GM18520 (cell line): Measurements from ENCODE around the gene PRKCA.

Source experiments
- ATAC-seq: cut with Tn5 transposase; IDR thresholded peaks from one replicate; pipeline ENCODE4 v1.9.1; 2021; ENCODE audit not compliant: unreplicated experiment

PRKCA gene

DNA sequence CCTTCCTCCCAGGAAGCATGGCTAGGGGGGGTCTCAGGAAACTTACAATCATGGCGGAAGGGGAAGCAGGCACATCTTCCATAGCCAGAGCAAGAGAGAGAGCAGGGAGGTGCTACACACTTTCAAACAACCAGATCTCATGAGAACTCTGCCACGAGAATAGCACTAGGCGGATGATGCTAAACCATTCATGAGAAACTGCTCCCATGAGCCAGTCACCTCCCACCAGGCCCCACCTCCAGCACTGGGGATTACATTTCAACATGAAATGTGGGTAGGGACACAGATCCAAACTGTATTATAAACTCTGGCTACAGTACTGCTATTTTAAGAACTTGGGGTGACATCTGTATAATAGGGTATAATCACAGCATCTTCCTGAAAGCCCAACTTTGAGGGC is 449.4 kb downstream of the PRKCA start:
- ATAC-seq, result no peak

DNA sequence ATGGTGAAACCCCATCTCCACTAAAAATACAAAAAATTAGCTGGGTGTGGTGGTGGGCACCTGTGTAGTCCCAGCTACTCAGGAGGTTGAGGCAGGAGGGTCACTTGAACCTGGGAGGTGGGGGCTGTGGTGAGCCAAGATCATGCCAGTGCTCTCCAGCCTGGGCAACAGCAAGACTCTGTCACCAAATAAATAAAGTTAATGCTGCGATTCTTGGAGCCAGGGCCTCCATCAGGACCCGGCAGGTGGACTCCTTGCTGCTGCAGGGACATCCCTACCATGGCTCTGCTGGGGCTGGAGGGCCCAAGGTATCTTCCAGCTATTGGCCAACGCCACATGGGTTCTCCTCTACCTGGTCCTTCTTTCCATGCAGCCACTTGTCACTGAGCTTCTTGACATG is 450.0 kb downstream of the PRKCA start:
- no peak for ATAC-seq

DNA sequence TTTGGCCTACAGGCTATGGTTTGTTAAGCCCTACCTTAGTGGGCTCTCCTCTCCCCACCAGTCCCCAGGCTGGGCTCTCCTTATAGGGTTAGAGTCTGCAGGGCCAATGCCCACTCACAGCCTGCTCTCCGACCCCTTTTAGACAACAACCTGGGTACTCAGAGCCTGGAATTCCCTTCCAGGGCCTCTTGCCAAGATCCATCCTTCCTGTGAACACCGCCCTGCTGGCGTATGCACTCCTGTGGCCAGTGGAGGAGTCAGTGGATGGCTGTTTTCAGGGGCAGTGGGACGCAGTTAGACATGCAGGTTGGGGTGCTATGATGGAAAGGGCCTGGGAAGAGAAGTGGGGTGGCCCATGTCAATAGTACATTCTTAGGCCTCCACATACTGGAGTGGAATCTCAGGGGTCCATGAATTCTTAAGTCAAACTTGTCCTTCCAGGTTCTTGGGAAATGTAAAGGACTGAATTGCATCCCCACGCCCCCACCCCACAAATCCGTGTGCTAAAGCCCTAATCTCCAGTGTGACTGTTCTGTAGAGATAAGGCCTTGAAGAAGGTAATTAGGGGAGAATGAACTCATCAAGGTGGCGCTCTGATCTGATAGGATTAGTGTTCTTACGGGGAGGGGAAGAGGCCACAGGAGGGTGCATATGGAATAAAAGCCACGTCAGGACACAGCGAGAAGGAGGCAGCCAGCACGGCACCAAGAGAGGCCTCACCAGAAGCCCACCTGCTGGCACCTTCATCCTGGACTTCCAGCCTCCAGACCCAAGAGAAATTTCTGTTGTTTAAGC is 450.9 kb downstream of the PRKCA start:
- no peak for ATAC-seq

DNA sequence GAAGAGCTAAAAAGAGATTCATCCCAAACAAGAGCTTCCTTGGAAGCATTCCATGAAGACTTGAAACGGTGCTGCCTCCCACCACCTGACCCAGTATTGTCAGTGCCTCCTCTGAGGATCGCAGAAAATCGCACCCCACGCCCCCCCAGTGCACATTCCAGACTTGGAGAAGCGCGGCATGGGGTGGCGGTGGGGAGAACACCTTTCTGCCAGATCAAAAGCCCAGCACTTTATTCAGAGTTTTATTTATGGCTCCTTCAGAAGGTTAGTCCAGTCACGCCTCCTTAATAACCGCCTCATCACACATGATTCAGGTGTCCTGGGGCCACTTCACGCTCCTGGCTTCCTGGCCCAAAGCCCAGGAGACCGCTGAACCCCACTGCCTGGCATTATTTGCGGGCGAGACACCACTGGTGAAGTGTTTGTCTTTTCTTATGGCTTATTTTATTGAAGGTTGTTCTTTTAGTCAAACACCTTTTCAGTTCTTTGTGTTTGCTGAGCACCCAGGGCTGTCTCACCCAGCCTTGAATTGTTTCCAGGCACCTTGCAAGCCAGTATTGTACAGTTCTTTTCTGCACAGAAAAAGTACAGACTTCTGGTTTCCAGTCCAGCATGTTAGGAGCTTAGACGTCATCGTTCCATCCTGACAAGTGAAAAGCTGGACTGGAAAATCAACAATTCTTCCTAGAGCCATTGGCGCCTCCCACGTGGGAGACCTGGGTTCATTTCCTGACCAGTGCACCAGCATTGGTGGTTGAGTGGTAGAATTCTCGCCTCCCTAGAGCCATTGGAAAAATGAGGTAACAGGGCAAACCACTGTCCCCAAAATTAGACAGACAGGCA is 452.9 kb downstream of the PRKCA start:
- no peak for ATAC-seq

DNA sequence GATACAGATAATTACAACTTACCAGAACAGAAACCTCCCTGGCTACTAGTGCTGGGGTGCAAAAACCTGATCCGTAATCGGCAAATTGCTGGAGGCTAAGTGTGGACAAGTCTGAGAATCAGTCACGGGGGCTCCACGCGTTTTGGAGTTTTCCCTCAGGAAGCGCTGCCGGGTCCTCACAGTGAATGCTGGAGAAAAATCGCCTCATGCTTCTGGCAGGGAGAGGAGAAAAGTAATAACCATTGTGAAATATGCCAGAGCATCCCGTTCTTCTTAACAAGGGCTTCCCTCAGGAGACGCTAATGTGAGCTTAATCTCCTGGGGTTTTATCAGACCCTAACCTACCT is 453.5 kb downstream of the PRKCA start:
- ATAC-seq, result no peak

DNA sequence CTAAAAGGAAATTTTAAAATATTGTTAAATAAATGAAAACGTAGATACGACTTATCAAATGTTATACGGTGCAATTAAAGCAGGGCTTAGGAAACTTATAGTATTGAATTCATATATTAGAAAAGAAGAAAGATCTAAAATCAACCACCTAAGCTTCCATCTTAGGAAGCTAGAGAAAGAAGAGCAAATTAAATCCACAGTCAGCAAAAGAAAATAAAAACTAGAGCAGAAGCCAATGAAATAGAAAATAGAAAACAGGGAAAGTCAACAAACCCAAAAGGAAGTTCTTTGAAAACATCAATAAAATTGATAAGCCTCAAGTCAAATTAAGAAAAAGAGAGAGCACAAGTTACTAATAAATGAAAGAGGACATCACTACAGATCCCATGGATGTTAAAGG is 457.9 kb downstream of the PRKCA start:
- no peak for ATAC-seq

DNA sequence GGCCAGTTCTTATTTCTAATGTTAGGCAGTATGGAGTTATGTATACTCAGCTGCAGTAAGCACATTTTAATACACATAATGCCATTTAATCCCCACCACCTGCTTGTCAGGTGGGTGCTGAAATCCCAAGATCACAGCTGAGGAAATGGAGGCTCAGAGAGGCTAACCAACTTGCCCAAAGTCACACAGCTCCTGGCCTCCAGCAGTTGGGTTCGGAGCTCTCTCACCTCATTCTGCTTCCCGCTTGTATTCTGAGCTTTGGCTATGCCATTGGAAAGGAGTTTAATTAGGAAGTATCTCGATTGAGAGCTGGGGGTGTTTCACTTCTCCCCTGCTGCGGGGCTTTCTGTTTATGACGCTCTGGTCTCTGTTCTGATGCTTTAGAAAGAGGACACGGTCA is 459.9 kb downstream of the PRKCA start:
- ATAC-seq, result no peak

DNA sequence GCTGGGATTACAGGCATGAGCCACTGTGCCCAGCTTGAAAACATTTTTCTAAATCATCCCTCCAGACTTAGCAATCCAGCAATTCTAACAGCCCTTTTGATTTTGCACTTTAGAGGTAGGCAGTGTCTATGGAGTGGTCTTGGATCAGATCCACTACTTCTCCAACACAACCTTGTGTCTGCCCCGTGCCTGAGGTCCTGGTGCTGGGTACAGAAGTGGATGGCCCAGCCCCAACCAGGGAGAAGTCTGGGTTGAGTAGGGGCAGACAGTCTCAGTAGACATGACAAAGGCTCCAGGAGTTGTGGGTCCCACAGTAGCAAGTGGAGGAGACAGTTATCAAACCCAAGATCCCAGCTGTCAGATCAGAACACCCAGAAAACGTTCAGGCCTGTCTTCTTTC is 460.6 kb downstream of the PRKCA start:
- ATAC-seq, result no peak

DNA sequence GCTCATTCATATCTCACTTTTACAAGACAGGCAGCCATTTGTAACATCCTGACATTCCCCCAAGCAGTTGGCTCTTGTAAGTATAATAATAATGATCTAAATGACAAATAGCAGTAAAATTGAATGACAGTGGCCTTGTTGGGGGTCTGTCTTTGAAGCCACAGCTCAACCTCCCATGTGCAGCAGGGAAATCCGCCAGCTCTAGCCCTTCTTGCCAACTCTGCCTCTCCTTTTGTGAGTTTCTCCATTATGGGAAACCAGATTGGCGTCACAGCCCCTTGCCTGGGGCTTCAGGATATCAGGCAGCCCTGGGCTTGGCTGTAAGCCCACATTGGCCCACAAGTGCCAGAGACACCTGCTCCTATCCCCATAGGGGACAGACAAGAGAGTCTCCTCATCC is 462.1 kb downstream of the PRKCA start:
- ATAC-seq, result no peak

DNA sequence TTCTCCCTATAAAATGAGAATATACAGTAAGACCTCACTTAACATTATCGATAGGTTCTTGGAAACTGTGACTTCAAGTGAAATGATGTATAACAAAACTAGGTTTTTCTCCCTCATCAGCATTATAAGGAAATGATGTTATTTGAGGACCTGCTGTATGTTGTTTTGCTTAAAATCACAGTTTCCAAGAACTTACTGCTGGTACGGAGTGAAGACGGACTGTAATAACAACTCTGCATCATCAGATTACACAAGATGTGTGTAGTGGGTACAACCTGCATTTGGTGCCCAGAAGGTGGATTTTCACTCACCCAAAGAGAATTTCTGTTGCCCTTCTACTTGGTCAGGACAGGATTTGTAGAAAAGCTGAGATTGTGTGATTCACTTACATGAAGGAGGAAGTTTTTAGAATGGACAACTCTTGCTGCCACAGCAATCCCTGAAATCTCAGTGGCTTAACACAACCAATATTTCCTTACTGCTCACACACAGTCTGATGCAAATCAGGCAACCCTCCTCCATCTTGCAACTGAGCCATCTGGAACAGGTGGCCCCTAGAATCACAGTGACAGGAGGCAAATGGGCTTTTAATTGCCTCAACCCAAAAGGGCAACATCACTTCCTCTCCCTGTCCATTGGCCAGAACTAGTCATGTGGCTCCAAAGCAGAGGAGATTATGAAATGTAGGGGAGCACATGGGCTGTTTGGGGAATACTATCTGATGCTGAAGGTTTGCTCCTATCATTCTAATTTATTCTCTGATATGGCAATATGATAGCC is 464.9 kb downstream of the PRKCA start:
- ATAC-seq, result no peak

DNA sequence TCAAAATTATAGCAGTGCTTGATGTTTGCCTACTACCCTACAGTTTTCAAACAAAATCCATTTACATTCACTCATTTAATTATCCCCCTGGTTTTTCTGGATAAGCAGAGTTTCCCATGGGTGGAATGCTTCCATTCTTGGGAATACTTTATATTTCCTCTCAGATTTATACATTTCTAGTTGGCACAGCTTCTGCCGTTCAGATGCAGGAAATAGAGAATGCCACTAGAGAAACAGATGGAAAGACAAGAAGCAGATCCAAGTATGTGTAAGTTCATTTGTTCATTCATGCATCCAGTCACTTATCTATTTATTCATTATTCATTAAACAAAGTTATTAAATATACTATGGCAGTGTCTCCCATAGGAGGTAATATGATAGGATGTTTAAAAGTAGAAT is 467.5 kb downstream of the PRKCA start:
- no peak for ATAC-seq

DNA sequence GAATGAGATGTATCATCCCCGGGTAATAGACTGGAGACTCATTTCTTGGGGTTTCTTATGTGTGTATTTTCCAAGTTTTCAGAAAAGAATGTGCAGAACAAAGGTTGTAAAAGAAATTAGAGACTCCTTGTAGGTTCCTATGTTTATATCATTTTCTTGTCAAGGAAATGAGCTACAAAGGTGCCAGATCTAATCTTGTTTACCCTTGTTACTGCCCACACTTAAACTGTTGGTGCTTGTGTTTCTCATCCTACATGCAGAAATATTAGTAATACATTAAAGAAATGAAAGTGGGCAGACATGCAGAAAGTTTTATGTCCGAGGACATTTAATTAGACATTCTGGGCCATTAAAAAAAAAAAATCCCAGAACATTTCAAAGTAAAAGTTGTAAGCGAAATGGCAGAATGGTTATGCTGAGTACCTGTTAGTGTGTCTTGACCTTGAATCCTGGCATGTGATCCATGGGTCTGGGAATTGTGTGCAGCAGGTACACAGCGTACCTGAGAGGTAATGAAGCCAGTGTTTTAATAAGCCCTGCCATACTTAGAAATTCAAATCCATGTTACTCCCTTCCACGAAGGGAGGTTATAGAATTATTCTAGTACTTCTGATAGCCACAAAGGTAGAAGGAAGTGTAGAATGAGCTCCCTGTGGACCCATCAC is 469.9 kb downstream of the PRKCA start:
- no peak for ATAC-seq

DNA sequence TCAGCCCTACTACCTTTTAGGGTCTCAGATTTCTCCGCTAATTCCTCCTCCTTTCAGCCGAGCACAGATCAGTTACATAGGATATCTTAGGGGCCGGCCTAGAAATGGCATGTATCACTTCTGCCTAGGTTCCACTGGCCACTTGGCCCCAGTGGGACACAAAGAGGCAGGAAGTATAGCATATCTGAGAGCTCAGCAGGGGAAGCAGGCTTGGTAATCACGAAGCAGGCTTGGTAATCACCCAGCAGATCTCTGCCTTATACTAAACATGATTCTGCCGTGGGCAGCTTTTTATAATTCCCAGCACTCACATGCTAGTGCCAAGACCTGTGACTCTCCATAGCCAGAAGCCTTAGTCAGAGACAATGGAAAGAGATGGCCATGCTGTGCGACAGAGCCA is 472.9 kb downstream of the PRKCA start:
- no peak for ATAC-seq

DNA sequence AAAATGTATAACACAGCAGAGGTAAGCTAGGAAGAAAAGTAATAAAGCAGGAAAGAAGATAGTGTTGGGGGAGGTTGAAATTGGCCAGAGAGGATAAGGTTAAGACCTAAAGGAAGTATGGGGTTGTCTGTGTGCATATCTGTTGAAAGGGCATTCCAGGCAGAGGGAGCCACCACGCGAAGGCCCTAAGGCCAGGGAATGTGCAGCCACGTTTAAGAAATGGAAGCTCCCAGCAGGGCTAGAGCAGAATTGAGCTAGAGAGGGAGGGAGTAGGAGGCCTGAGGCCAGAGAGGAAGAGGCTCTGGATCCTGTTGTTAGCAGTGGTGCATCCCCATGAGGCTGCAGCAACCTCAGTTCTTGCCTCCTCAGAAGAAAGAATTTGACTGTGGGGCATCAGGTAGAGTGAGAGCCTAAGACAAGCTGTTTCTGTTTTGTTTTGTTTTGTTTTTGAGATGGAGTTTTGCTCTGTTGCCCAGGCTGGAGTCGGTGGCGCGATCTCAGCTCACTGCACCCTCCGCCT is 473.5 kb downstream of the PRKCA start:
- no peak for ATAC-seq

DNA sequence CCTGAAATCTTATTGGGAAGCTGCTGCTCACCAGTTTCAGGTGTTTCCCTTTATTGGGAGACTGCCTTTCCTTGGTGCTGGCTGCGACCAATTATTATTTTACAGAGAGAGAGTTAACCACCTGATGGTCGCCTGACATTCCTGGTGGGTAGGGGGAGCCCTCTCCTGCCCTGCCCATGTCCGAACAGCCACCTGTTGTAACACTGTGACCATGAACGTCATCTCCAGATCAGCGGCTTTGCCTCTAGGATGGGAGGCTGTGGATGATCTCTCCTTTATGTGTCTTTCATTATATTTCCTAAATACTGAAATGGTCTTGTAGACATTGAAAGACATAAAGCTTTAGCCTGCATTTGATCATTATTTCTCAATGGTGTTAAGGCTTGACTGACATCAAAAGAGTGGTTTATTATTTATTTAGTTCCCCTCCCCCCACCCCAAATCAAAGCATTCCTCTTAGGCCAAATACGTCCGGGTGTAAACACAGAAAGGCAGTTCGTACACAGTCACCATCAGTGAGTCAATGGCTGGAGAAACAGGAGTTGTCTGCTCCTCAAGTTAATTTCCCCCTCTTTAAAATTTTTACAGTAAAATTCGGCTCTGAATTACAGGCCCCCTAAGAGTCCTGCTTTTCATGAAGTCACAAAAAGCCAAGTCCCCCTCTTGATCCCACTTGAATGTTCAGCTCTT is 474.7 kb downstream of the PRKCA start:
- ATAC-seq, result no peak

DNA sequence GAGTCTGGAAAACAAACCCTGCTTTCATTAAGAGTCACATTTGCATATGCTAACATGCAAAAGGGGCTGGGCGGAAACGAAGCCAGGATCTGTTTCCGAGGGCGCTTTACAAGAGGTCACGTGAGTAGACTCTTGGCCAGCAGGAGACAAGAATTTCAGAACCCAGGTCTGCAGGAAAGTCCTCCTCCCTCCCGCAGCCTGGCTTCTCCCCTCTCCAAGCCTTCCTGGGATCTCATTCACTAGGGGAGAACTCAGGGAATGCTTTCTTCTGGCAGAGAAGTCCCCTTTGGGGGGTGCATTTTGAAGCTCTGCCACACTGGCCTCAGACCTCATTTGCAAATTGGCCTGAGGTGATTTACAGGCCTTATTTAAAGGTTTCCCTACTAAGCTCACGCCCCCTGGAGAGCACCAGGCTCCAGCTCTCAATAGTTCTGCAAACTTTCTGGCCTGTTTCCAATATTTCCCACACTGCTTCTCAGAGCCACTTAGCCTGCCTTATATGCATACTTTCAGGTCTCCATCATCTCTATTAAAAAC is 475.3 kb downstream of the PRKCA start:
- ATAC-seq, result no peak

DNA sequence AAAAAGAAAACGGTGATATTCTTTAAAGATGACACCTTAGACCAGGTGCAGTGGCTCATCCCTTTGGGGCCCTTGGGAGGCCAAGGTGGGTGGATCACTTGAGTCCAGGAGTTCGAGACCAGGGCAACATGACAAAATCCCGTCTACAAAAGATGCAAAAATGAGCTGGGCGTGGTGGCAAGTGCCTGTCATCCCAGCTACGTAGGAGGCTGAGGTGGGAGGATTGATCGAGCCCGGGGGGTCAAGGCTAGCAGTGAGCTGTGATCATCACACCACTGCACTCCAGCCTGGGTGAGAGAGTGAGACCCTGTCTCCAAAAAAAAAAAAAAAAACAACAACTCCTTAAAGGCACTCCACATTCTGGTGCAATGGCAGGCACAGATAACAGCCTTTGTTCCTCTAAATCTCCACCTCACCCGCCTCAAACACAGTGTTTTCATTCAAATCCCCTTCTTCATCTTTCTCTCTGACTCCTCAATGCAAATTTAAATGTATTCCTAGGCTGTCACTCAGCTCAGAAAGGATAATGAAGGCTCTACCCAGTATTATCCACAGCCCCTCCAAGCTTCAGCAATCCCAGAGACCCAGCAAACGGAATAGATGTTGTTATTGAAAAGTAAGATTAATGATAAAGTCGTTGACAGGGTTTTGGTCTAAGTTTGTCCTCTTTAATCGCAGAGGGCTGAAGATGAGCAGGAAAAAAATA is 476.3 kb downstream of the PRKCA start:
- ATAC-seq, result no peak

DNA sequence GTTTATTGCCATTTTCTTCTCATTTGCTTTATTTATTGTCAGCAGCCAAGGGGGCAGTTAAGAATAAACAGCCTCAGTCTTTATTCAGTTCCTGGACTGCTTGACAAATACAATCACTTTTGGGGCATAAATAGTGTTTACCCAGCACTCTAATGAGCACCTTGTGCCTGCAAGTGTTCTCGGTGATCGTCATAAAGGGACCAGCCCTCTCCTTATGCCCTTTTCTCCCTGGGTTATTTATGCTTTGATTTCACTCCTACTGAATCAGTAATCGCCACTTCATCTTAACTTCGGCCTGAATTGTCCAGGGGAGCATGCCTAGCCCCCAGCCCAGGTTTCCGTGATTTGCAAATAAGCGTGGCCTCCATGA is 476.8 kb downstream of the PRKCA start:
- ATAC-seq, result no peak

DNA sequence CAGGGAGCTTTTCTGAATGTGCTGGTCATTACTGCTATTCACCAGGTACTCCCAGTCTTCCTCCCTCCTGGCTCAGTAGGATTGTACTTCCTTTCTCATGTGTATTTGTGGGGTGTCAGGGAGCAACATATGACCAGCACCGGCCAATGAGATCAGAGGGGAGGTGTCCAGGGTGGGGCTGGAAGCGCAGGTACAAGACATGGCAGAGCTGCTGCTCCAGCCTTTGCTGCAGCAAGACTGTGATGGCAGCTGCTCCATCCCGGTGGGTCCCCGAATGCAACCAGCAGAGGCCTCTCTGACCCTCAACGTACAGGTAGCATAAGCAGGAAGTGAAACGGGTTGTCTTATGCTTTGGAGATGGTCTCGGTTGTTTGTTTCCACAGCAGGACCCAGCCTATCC is 478.7 kb downstream of the PRKCA start:
- ATAC-seq, result no peak

DNA sequence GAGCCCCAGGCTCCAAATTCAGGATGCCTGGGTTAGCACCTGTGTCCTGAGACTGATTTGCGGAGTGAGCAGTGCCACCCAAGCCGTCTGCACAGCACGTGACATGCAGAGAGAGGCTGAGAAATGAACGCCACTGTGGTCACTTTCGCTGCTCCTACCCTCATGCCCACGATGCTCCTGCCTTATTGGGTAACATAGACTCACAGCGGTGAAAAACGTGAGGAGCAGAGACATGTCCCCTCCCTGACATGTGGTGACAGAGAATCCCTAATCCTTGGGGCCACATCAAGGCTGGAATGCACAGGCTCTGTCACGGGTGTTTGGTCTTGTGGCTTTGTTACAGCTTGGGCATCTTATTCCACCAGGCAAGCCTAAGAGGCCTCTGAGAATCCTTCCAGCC is 480.4 kb downstream of the PRKCA start:
- no peak for ATAC-seq
